ENCODE results near the gene ARHGEF25.

The ARHGEF25 gene

GRCh38 chr12:57577981-57578758 is 33.1 kb upstream of the ARHGEF25 start:
- TF ChIP-seq POLR2AphosphoS5 (IDR thresholded peaks at IDR 0.05; ENCODE audit: low read depth, low read length), result no peak
- no peak for TF ChIP-seq REST (IDR thresholded peaks at IDR 0.05; ENCODE audit: insufficient read depth in 1 of 2, low read depth in 2 of 2, low read length in 2 of 2)
- TF ChIP-seq TAF1 (IDR thresholded peaks at IDR 0.05; ENCODE audit: borderline replicate concordance, insufficient read depth, low read length), result no peak
- no peak for TF ChIP-seq FOXP2 (optimal IDR thresholded peaks at IDR 0.05; ENCODE audit: borderline replicate concordance, extremely low read depth, extremely low read length, insufficient read depth)
- no peak for TF ChIP-seq SIN3A (IDR thresholded peaks at IDR 0.05; ENCODE audit: borderline replicate concordance, insufficient read depth, low read length)

GRCh38 chr12:57579011-57579410 is 32.2 kb upstream of the ARHGEF25 start:
- TF ChIP-seq SIN3A (IDR thresholded peaks at IDR 0.05; ENCODE audit: borderline replicate concordance, insufficient read depth, low read length) (no peak), FOXP2 (optimal IDR thresholded peaks at IDR 0.05; ENCODE audit: borderline replicate concordance, extremely low read depth, extremely low read length, insufficient read depth) (no peak), REST (IDR thresholded peaks at IDR 0.05; ENCODE audit: insufficient read depth in 1 of 2, low read depth in 2 of 2, low read length in 2 of 2) (no peak), TAF1 (IDR thresholded peaks at IDR 0.05; ENCODE audit: borderline replicate concordance, insufficient read depth, low read length) (no peak), POLR2AphosphoS5 (IDR thresholded peaks at IDR 0.05; ENCODE audit: low read depth, low read length) (no peak)

GRCh38 chr12:57579677-57580465 is 31.4 kb upstream of the ARHGEF25 start:
- TF ChIP-seq TAF1 (IDR thresholded peaks at IDR 0.05; ENCODE audit: borderline replicate concordance, insufficient read depth, low read length) (no peak), SIN3A (IDR thresholded peaks at IDR 0.05; ENCODE audit: borderline replicate concordance, insufficient read depth, low read length) (no peak), POLR2AphosphoS5 (IDR thresholded peaks at IDR 0.05; ENCODE audit: low read depth, low read length) (no peak), FOXP2 (optimal IDR thresholded peaks at IDR 0.05; ENCODE audit: borderline replicate concordance, extremely low read depth, extremely low read length, insufficient read depth) (no peak), REST (IDR thresholded peaks at IDR 0.05; ENCODE audit: insufficient read depth in 1 of 2, low read depth in 2 of 2, low read length in 2 of 2) (no peak)

- TF ChIP-seq POLR2AphosphoS5 (IDR thresholded peaks at IDR 0.05; ENCODE audit: low read depth, low read length) (no peak), SIN3A (IDR thresholded peaks at IDR 0.05; ENCODE audit: borderline replicate concordance, insufficient read depth, low read length) (no peak), FOXP2 (optimal IDR thresholded peaks at IDR 0.05; ENCODE audit: borderline replicate concordance, extremely low read depth, extremely low read length, insufficient read depth) (no peak), TAF1 (IDR thresholded peaks at IDR 0.05; ENCODE audit: borderline replicate concordance, insufficient read depth, low read length) (no peak), REST (IDR thresholded peaks at IDR 0.05; ENCODE audit: insufficient read depth in 1 of 2, low read depth in 2 of 2, low read length in 2 of 2) (no peak)
These were observed 30.8 kb upstream of the ARHGEF25 start for GRCh38 chr12:57580466-57580795.

All from PFSK-1 (cell line).